Measurements from ENCODE around the gene PDCD6IP. TPM values are rescaled to one million over a fixed set of nuclear protein-coding genes. Genes with fewer than 3 reads are reported as not detected.
"Not testable (repeated sequence)": the region's sequence is repeated elsewhere in the genome, so short reads cannot be mapped to it uniquely, and the experiment has no call there.

Gene PDCD6IP
- total RNA-seq, 4 donors from 2014 or later, result 93.9 to 181 (median 127) TPM

DNA sequence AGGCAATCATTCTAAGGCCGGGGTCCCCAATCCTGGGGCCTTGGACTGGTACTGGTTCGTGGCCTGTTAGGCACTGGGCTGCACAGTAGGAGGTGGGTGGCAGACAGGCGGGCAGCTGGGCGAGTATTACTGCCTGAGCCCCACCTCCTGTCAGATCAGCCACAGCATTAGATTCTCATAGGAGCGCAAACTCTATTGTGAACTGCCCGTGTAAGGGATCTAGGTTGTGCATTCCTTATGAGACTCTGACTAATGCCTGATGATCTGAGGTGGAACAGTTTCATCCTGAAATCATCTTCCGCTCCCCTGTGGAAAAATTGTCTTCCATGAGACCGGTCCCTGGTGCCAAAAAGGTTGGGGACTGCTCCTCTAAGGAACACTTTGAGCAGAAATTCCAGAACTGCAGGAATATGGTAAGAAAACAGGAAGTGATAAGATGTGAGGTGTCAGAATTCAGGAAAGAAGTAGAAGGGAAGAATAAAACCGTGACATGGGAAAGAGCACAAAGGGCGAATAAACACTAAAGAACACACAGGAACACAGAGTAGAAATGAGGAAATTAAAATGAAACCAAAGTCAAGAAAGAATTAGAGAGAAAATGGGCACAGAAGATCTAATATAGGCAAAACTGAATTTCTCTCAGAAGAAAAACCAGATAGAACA is 57.6 kb downstream of the PDCD6IP start:
- no peak for TF ChIP-seq POLR2A (IDR thresholded peaks at IDR 0.05)
- H3K27ac ChIP-seq, result no peak overlapping the region
- no peak for DNase-seq
- H3K27me3 ChIP-seq, result no peaks in the 10 kb centered on the region
- H3K4me3 ChIP-seq, result no peak overlapping the region
- H3K9me3 ChIP-seq, result no peaks in the 10 kb centered on the region
- H3K36me3 ChIP-seq, result peaks cover 0 to 63% of the 10 kb centered on the region in 2 donors
- no peaks in the 10 kb centered on the region for H3K4me1 ChIP-seq
- in situ Hi-C loops (cut with MboI; ENCODE audit: low sequenced_read_pairs in 4 of 4) (no loop called here), intact Hi-C loops (cut with DNase I; ENCODE audit: low total_unique reads) (no loop called here)
- no peak for ATAC-seq

DNA sequence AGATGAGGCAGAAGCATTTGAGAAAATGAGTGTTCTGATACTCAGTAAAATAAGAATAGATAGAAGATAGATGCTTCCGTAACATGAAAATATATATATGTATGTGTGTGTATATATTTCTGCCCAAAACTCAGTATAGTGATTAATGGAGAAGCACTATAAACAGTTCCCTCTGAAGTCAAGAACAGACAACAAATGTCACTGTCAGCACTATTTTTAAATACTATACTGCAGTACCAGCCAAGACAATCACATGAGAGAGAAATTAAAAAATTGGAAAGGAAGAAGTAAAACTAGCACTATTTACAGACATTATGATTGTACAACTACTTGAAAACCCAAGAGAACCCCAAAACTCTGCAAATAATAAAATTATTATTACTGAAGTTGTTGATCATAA is 59.3 kb downstream of the PDCD6IP start:
- H3K36me3 ChIP-seq, result peaks cover 0 to 61% of the 10 kb centered on the region in 2 donors
- H3K4me3 ChIP-seq; H3K27me3 ChIP-seq; H3K4me1 ChIP-seq; intact Hi-C loops (cut with DNase I; ENCODE audit: low total_unique reads); H3K27ac ChIP-seq; H3K9me3 ChIP-seq; in situ Hi-C loops (cut with MboI; ENCODE audit: low sequenced_read_pairs in 4 of 4); ATAC-seq; DNase-seq: not testable (repeated sequence)

DNA sequence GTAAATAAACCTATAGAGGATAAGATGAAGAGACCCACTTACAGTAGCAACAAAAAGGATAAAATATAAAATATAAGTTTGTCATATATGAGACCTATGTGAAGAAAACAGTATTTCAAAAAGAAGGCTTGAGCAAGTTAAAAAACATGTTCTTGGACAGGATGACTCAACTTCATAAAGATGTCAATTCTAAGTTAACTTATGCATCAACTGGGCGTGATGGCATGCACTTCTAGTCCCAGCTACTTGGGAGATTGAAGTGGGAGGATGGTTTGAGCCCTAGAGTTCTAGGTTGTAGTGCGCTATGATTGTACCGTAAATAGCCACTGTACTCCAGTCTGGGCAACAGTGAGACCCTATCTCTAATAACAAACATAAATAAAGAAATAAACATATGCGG is 59.7 kb downstream of the PDCD6IP start:
- Histone ChIP-seq H3K36me3 (peaks cover 0 to 59% of the 10 kb centered on the region in 2 donors), H3K4me1 (no peaks in the 10 kb centered on the region), H3K27me3 (no peaks in the 10 kb centered on the region), H3K4me3 (no peak overlapping the region), H3K27ac (no peak overlapping the region), H3K9me3 (no peaks in the 10 kb centered on the region)
- ATAC-seq (no peak), DNase-seq (no peak)
- in situ Hi-C loops (cut with MboI; ENCODE audit: low sequenced_read_pairs in 4 of 4), result no loop called here
- intact Hi-C loops (cut with DNase I; ENCODE audit: low total_unique reads), result no loop called here
- no peak for TF ChIP-seq POLR2A (IDR thresholded peaks at IDR 0.05)
- TF ChIP-seq, protein P1, sequence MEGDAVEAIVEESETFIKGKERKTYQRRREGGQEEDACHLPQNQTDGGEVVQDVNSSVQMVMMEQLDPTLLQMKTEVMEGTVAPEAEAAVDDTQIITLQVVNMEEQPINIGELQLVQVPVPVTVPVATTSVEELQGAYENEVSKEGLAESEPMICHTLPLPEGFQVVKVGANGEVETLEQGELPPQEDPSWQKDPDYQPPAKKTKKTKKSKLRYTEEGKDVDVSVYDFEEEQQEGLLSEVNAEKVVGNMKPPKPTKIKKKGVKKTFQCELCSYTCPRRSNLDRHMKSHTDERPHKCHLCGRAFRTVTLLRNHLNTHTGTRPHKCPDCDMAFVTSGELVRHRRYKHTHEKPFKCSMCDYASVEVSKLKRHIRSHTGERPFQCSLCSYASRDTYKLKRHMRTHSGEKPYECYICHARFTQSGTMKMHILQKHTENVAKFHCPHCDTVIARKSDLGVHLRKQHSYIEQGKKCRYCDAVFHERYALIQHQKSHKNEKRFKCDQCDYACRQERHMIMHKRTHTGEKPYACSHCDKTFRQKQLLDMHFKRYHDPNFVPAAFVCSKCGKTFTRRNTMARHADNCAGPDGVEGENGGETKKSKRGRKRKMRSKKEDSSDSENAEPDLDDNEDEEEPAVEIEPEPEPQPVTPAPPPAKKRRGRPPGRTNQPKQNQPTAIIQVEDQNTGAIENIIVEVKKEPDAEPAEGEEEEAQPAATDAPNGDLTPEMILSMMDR (IDR thresholded peaks at IDR 0.05 in 4 of 5, conservative IDR thresholded peaks at IDR 0.05 in 1 of 5), result no peak

DNA sequence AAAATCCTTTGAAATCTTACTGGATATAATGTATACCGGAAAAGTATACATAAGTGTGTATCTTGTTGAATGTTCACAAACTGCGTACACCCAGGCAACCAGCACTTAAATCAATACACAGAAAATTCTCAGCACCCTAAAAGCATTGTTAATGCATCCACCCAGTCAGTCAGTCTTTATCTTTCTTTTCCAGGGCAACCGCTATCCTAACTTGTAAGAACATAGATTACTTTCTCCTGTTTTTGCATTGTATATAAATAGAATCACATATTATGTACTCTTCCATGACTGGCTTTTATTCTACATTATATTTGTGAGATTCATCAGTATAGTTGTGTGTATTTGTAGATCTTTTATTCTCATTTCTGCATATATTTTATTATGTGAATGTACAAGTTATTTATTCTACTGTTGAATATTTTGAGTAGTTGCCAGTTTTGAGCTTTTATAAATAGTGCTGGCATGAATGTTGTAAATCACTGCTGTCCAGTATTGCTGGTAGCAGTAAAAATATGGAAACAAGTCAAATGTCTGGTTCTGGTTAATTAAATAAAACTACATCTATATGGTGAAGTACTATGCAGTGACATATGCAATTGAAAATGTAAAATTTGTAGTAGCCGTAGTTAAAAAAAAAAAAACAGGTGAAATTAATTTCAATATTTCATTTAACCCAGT is 62.1 kb downstream of the PDCD6IP start:
- intact Hi-C loops (cut with DNase I; ENCODE audit: low total_unique reads), result no loop called here
- peaks cover 3 to 62% of the 10 kb centered on the region in 2 donors for H3K36me3 ChIP-seq

DNA sequence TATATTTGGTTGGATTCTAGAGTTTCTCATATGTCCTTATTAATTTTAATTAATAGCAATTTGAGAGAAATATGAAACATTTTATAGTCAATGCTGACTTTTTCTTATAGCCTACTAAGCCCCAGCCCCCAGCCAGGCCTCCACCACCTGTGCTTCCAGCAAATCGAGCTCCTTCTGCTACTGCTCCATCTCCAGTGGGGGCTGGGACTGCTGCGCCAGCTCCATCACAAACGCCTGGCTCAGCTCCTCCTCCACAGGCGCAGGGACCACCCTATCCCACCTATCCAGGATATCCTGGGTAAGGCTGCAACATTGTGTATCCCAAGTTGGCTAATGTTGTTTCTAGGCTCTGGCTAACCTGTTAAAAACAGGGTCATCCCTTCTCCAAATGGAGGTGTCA is 66.7 kb downstream of the PDCD6IP start:
- H3K27me3 ChIP-seq, result no peaks in the 10 kb centered on the region
- TF ChIP-seq, protein P1 (IDR thresholded peaks at IDR 0.05 in 4 of 5, conservative IDR thresholded peaks at IDR 0.05 in 1 of 5), result no peak
- no peak for TF ChIP-seq POLR2A (IDR thresholded peaks at IDR 0.05)
- H3K4me1 ChIP-seq, result no peaks in the 10 kb centered on the region
- in situ Hi-C loops (cut with MboI; ENCODE audit: low sequenced_read_pairs in 4 of 4) (no loop called here), intact Hi-C loops (cut with DNase I; ENCODE audit: low total_unique reads) (no loop called here)
- ATAC-seq (no peak), DNase-seq (no peak)
- H3K36me3 ChIP-seq, result peaks cover 3 to 50% of the 10 kb centered on the region in 2 donors
- no peak overlapping the region for H3K4me3 ChIP-seq
- H3K9me3 ChIP-seq, result no peaks in the 10 kb centered on the region
- no peak overlapping the region for H3K27ac ChIP-seq

More for the DNA sequence above, 62.1 kb downstream of the PDCD6IP start:
- Histone ChIP-seq H3K27me3 (no peaks in the 10 kb centered on the region), H3K4me3 (no peak overlapping the region), H3K4me1 (no peaks in the 10 kb centered on the region), H3K9me3 (no peaks in the 10 kb centered on the region), H3K27ac (no peak overlapping the region)
- DNase-seq (no peak), ATAC-seq (no peak)
- in situ Hi-C loops (cut with MboI; ENCODE audit: low sequenced_read_pairs in 4 of 4), result no loop called here
- TF ChIP-seq, protein P1 (IDR thresholded peaks at IDR 0.05 in 4 of 5, conservative IDR thresholded peaks at IDR 0.05 in 1 of 5), result no peak
- no peak for TF ChIP-seq POLR2A (IDR thresholded peaks at IDR 0.05)

Data from gastrocnemius medialis (tissue), 4 donors.